ENCODE measurements around the gene MAGI1.

DNA sequence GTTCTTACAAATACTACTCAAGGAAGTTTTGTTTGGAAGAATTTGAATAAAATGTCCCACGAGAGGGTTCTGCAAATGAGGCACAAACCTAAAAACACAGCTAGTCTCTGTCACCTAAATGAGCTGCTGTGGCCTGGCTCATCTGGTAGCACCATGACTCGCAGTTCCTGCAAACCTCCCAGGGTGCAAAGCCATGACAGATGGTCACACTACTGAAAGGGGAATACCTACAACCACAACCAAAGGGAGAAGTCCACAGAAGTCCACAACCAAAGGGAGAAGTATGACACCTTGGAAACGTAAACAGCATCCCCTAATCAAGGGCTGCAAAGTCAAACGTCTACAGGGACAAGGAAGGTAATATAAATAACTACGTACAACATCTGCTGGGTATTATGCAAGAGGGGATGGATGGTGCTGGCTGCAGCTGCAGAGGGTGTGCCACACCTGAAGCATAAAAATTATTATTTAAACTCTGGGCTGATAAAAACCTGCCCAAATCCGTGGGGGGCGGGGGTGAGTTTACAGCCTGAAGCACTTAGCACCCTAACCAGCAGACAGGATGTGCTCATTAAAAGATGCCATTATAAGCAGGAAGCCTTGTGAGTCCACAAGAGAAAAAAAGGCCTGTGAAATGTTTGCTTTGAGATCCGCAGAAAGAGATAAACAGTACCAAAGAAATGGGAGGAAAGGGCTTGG is 184.0 kb downstream of the MAGI1 start:
- TF ChIP-seq EP300 (IDR thresholded peaks at IDR 0.05) (no peak), CTCF (IDR thresholded peaks at IDR 0.05) (no peak)
